Upper lobe of right lung (tissue), 1 donor: ENCODE results near the gene KCTD15. TPM values are rescaled to one million over a fixed set of nuclear protein-coding genes. Genes with fewer than 3 reads are reported as not detected.

Experiments used
- ATAC-seq: fragments of 200-7000 bp; cut with Tn5 transposase; one replicate; pipeline ENCODE4 v1.9.1; 2020; ENCODE audit warnings: mild to moderate bottlenecking, moderate library complexity
- DNase-seq: peaks from one replicate; pipeline ENCODE4 v3.0.0-alpha.2; 2020
- H3K27ac ChIP-seq: fragments of 200-600 bp; one replicate; pipeline ENCODE4 v1.8.0; 2022
- H3K27me3 ChIP-seq: fragments of 200-600 bp; one replicate; pipeline ENCODE4 v1.8.0; 2022; ENCODE audit warnings: mild to moderate bottlenecking
- H3K36me3 ChIP-seq: fragments of 200-600 bp; one replicate; pipeline ENCODE4 v1.8.0; 2022
- H3K4me1 ChIP-seq: fragments of 200-600 bp; one replicate; pipeline ENCODE4 v1.8.0; 2022
- H3K4me3 ChIP-seq: fragments of 200-600 bp; one replicate; pipeline ENCODE4 v1.8.0; 2022; ENCODE audit warnings: mild to moderate bottlenecking
- H3K9me3 ChIP-seq: fragments of 200-600 bp; one replicate; pipeline ENCODE4 v1.8.0; 2022
- intact Hi-C: fragments of 100-400 bp; cut with DNase I; formaldehyde crosslinking; loops from one replicate; pipeline ENCODE4 v1.11.0; 2022
- total RNA-seq: library from RNA; stranded (reverse); fragmentation: NEBNext Ultra II Directional; extraction: Animal tissue kit (Norgen Biotek cat#: 25700); gene quantifications from one replicate; pipeline ENCODE4 v1.2.1, GENCODE V29; 2021
- TF ChIP-seq, protein P1 (sequence below): fragments of 200-600 bp; IDR thresholded peaks from one replicate; pipeline ENCODE4 v1.8.0; 2022; ENCODE audit warnings: antibody characterized with exemption
- donor health status: DM: no; HTN: yes; CAD: no; lungs with severe emphysema.

The KCTD15 gene
- total RNA-seq, 1 donor from 2014 or later: 48.7 TPM

GRCh38 chr19:33780746-33781145 is 15.9 kb upstream of the KCTD15 start:
- ATAC-seq: no peak
- no peaks in the 10 kb centered on the region for H3K4me1 ChIP-seq
- no peak for DNase-seq
- no peak overlapping the region for H3K27ac ChIP-seq
- TF ChIP-seq, protein P1, sequence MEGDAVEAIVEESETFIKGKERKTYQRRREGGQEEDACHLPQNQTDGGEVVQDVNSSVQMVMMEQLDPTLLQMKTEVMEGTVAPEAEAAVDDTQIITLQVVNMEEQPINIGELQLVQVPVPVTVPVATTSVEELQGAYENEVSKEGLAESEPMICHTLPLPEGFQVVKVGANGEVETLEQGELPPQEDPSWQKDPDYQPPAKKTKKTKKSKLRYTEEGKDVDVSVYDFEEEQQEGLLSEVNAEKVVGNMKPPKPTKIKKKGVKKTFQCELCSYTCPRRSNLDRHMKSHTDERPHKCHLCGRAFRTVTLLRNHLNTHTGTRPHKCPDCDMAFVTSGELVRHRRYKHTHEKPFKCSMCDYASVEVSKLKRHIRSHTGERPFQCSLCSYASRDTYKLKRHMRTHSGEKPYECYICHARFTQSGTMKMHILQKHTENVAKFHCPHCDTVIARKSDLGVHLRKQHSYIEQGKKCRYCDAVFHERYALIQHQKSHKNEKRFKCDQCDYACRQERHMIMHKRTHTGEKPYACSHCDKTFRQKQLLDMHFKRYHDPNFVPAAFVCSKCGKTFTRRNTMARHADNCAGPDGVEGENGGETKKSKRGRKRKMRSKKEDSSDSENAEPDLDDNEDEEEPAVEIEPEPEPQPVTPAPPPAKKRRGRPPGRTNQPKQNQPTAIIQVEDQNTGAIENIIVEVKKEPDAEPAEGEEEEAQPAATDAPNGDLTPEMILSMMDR: no peak
- no peak overlapping the region for H3K4me3 ChIP-seq
- no peaks in the 10 kb centered on the region for H3K9me3 ChIP-seq
- H3K36me3 ChIP-seq: no peaks in the 10 kb centered on the region
- H3K27me3 ChIP-seq: peaks cover 18% of the 10 kb centered on the region
- intact Hi-C loops: loop anchor here (10.0 kb wide), 1 partner anchor 314 kb away; no protein-coding TSS in a partner anchor

GRCh38 chr19:33781415-33781935 is 15.2 kb upstream of the KCTD15 start:
- Histone ChIP-seq H3K4me3 (no peak overlapping the region), H3K27ac (no peak overlapping the region), H3K9me3 (no peaks in the 10 kb centered on the region), H3K4me1 (no peaks in the 10 kb centered on the region), H3K27me3 (peaks cover 18% of the 10 kb centered on the region), H3K36me3 (no peaks in the 10 kb centered on the region)
- intact Hi-C loops: loop anchor here (10.0 kb wide), 1 partner anchor 313 kb away; no protein-coding TSS in a partner anchor
- DNase-seq: no peak
- TF ChIP-seq, protein P1: no peak
- ATAC-seq: no peak

DNA sequence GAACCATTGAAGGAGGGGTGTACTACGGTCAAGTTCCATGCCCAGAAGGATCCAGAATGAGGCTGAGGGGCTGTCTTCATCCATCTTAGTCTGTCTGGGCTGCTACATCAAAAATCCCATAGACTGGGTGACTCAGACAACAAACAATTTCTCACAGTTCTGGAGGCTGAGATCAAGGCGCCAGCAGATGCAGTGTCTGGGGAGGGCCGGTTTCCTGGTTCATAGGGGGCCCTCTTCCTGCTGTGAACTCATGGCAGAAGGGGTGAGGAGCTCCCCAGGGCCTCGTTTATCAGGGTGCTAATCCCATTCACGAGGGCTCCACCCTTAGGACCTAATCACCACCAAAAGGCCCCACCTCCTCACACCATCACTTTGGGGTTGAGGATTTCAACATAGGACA is 14.7 kb upstream of the KCTD15 start:
- intact Hi-C loops: loop anchor here (10.0 kb wide), 1 partner anchor 313 kb away; no protein-coding TSS in a partner anchor
- H3K4me3 ChIP-seq: no peak overlapping the region

DNA sequence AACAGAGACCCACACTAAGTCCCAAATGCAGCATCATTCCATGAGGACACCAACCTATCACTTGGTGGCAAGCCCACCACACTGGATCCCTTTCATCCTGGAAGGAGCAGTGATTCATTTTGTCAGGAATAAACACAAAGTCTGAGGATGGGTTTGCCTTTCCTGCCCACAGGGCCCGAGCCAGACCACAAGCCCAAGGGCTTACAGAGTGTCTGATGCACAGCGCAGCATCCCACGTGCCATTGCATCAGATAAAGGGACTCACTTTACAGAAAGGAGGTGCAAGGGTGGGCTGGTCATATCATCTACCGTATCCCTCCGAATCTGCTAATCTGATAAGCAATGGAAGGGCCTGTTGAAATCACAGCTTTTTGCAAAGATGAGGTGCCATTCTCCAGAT is 12.2 kb upstream of the KCTD15 start:
- intact Hi-C loops: loop anchor here (10.0 kb wide), 1 partner anchor 310 kb away; no protein-coding TSS in a partner anchor
- ATAC-seq: no peak
- no peak overlapping the region for H3K4me3 ChIP-seq

More for the DNA sequence above, 14.7 kb upstream of the KCTD15 start:
- peaks cover 18% of the 10 kb centered on the region for H3K27me3 ChIP-seq
- TF ChIP-seq, protein P1: no peak
- no peak for DNase-seq
- H3K9me3 ChIP-seq: no peaks in the 10 kb centered on the region
- H3K27ac ChIP-seq: no peak overlapping the region
- no peak for ATAC-seq
- no peaks in the 10 kb centered on the region for H3K4me1 ChIP-seq
- no peaks in the 10 kb centered on the region for H3K36me3 ChIP-seq

DNA sequence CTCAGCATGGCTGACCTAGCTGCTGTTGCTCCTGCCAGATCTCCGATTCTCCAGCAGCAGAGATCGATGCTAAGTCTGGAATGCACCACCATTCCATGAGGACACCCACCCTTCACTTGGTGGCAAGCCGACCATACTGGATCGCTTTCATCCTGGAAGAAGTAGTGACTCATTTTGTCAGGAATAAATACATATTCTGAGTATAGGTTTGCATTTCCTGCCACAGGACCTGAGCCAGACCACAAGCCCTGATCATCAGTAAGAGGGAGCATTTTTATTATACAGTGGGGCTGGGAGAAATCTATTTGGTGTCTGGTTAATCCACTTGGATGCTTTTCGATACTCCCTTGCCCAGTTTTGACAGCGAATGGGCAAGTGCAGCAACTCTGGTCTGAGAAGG is 10.9 kb upstream of the KCTD15 start:
- TF ChIP-seq, protein P1: no peak
- Histone ChIP-seq H3K4me3 (no peak overlapping the region), H3K27me3 (no peaks in the 10 kb centered on the region), H3K36me3 (no peaks in the 10 kb centered on the region), H3K27ac (no peak overlapping the region), H3K9me3 (no peaks in the 10 kb centered on the region), H3K4me1 (no peaks in the 10 kb centered on the region)
- DNase-seq (no peak), ATAC-seq (no peak)
- intact Hi-C loops: loop anchor here (10.0 kb wide), 1 partner anchor 309 kb away; no protein-coding TSS in a partner anchor

More for the DNA sequence above, 12.2 kb upstream of the KCTD15 start:
- Histone ChIP-seq H3K4me1 (no peaks in the 10 kb centered on the region), H3K27ac (no peak overlapping the region), H3K9me3 (no peaks in the 10 kb centered on the region), H3K36me3 (no peaks in the 10 kb centered on the region), H3K27me3 (peaks cover 7% of the 10 kb centered on the region)
- DNase-seq: no peak
- TF ChIP-seq, protein P1: no peak
